Measurements from ENCODE around the gene TNFRSF11A. TPM values are rescaled to one million over a fixed set of nuclear protein-coding genes. Genes with fewer than 3 reads are reported as not detected.

TNFRSF11A gene
- total RNA-seq, 1 experiment from 2014 or later = 2.3 TPM

GRCh38 chr18:62388855-62389760, 64.0 kb downstream of the TNFRSF11A start:
- POLR2A ChIA-PET = interaction anchor here (0.7 kb wide), 1 partner anchor 29 kb away, joined by 3 read pairs; no protein-coding TSS in a partner anchor
- Mint-ChIP-seq H3K27me3 (ENCODE audit: insufficient read depth, unreplicated experiment) (no peaks in the 10 kb centered on the region), H3K4me3 (ENCODE audit: unreplicated experiment) (no peak overlapping the region), H3K36me3 (ENCODE audit: insufficient read depth, unreplicated experiment) (no peaks in the 10 kb centered on the region), H3K27ac (ENCODE audit: low read depth, unreplicated experiment) (peak overlapping the region; percentile 32), H3K9me3 (ENCODE audit: unreplicated experiment) (no peaks in the 10 kb centered on the region), H3K4me1 (ENCODE audit: insufficient read depth, unreplicated experiment) (peaks cover 19% of the 10 kb centered on the region)
- intact Hi-C loops (cut with micrococcal nuclease) = no loop called here
- no peak for TF ChIP-seq CTCF (IDR thresholded peaks at IDR 0.05; ENCODE audit: unreplicated experiment)
- peak; percentile 88 for DNase-seq (ENCODE audit: unreplicated experiment)
- no TSS peak for BruUV-seq (replicated peaks)
- CTCF ChIA-PET = no interaction called here

GRCh38 chr18:62389761-62390481, 64.8 kb downstream of the TNFRSF11A start:
- intact Hi-C loops (cut with micrococcal nuclease) = no loop called here
- CTCF ChIA-PET = no interaction called here
- peak overlapping the region; percentile 32 for H3K27ac Mint-ChIP-seq (ENCODE audit: low read depth, unreplicated experiment)
- no peaks in the 10 kb centered on the region for H3K9me3 Mint-ChIP-seq (ENCODE audit: unreplicated experiment)
- H3K27me3 Mint-ChIP-seq (ENCODE audit: insufficient read depth, unreplicated experiment) = no peaks in the 10 kb centered on the region
- peaks cover 18% of the 10 kb centered on the region for H3K4me1 Mint-ChIP-seq (ENCODE audit: insufficient read depth, unreplicated experiment)
- no peak for TF ChIP-seq CTCF (IDR thresholded peaks at IDR 0.05; ENCODE audit: unreplicated experiment)
- H3K36me3 Mint-ChIP-seq (ENCODE audit: insufficient read depth, unreplicated experiment) = no peaks in the 10 kb centered on the region
- DNase-seq (ENCODE audit: unreplicated experiment) = peak; percentile 52
- POLR2A ChIA-PET = interaction anchor here (0.7 kb wide), 1 partner anchor 28 kb away, joined by 3 read pairs; no protein-coding TSS in a partner anchor
- H3K4me3 Mint-ChIP-seq (ENCODE audit: unreplicated experiment) = no peak overlapping the region
- no TSS peak for BruUV-seq (replicated peaks)

GRCh38 chr18:62394006-62394763, 69.1 kb downstream of the TNFRSF11A start:
- no peak for DNase-seq (ENCODE audit: unreplicated experiment)
- intact Hi-C loops (cut with micrococcal nuclease) = no loop called here
- peaks cover 8% of the 10 kb centered on the region for H3K4me1 Mint-ChIP-seq (ENCODE audit: insufficient read depth, unreplicated experiment)
- no peaks in the 10 kb centered on the region for H3K9me3 Mint-ChIP-seq (ENCODE audit: unreplicated experiment)
- H3K27ac Mint-ChIP-seq (ENCODE audit: low read depth, unreplicated experiment) = no peak overlapping the region
- no peak overlapping the region for H3K4me3 Mint-ChIP-seq (ENCODE audit: unreplicated experiment)
- ChIA-PET CTCF (interaction anchor here (0.6 kb wide), 1 partner anchor 32 kb away, joined by 4 read pairs; no protein-coding TSS in a partner anchor), POLR2A (interaction anchor here (0.6 kb wide), 1 partner anchor 121 kb away, joined by 4 read pairs; no protein-coding TSS in a partner anchor)
- BruUV-seq (replicated peaks) = no TSS peak
- H3K27me3 Mint-ChIP-seq (ENCODE audit: insufficient read depth, unreplicated experiment) = no peaks in the 10 kb centered on the region
- peaks cover 5% of the 10 kb centered on the region for H3K36me3 Mint-ChIP-seq (ENCODE audit: insufficient read depth, unreplicated experiment)
- TF ChIP-seq CTCF (IDR thresholded peaks at IDR 0.05; ENCODE audit: unreplicated experiment) = no peak
